Upper lobe of left lung (tissue), 6 donors: ENCODE measurements around the gene TTI1. TPM values are rescaled to one million over a fixed set of nuclear protein-coding genes. Genes with fewer than 3 reads are reported as not detected.

Source experiments
- ATAC-seq, 2 donors: fragments of 200-7000 bp; cut with Tn5 transposase; one replicate each; pipeline ENCODE4 v1.9.1; 2022; ENCODE audit warnings: mild to moderate bottlenecking in 2 of 2, moderate library complexity in 2 of 2; ENCODE audit not compliant: low FRiP score in 2 of 2
- DNase-seq, 2 donors: peaks; one replicate each; pipeline ENCODE4 v3.0.0-alpha.2; 2019 to 2020
- H3K27ac ChIP-seq, 4 donors: fragments of 200-600 bp; sonication (generic); one replicate each; pipeline ENCODE4 v1.5.1; 2016 to 2019
- H3K27me3 ChIP-seq, 4 donors: fragments of 200-600 bp; sonication (generic); one replicate each; pipeline ENCODE4 v1.5.1; 2017 to 2019
- H3K36me3 ChIP-seq, 4 donors: fragments of 200-600 bp; sonication (generic); one replicate each; pipeline ENCODE4 v1.5.1; 2016 to 2019
- H3K4me1 ChIP-seq, 4 donors: fragments of 200-600 bp; sonication (generic); one replicate each; pipeline ENCODE4 v1.5.1; 2018 to 2019
- H3K4me3 ChIP-seq, 4 donors: fragments of 200-600 bp; sonication (generic); one replicate each; pipeline ENCODE4 v1.5.1; 2017 to 2019; ENCODE audit warnings: mild to moderate bottlenecking in 2 of 4, moderate library complexity in 1 of 4
- H3K9me3 ChIP-seq, 4 donors: fragments of 200-600 bp; sonication (generic); one replicate each; pipeline ENCODE4 v1.5.1; 2018 to 2019
- EP300 ChIP-seq, 4 donors: sonication (generic); formaldehyde crosslinking; IDR thresholded peaks; one replicate each; pipeline ENCODE4 v1.5.1; 2017; ENCODE audit warnings: antibody characterized with exemption in 4 of 4, control low read depth in 2 of 4
- POLR2A ChIP-seq, 4 donors: fragments of 450-650 bp; IDR thresholded peaks; one replicate each; pipeline ENCODE4 v1.5.1; 2016 to 2017; ENCODE audit warnings: antibody characterized with exemption in 4 of 4, mild to moderate bottlenecking in 2 of 4
- POLR2AphosphoS5 ChIP-seq, 2 donors: sonication (generic); formaldehyde crosslinking; IDR thresholded peaks; one replicate each; pipeline ENCODE4 v1.5.1; 2017; ENCODE audit warnings: antibody characterized with exemption in 2 of 2
- WGBS, 2 donors: methylation state at CpG; one replicate each; pipeline ENCODE4 v1.1.5; 2017 to 2018; 5-methylcytosine and 5-hydroxymethylcytosine counted together
- total RNA-seq, 6 donors: library from RNA; depleted of rRNA in 4 of 6; stranded (reverse); fragments of >200 nt in 4 of 6; gene quantifications; one replicate each; pipeline versions ENCODE4 v1.1.0 to v1.2.1, GENCODE V29; 2016 to 2021
- TF ChIP-seq, protein P1 (sequence below), 6 experiments: fragments of 450-650 bp in 4 of 6; fragments of 200-600 bp in 2 of 6; sonication (generic) in 2 of 6; IDR thresholded peaks; one replicate each; pipeline ENCODE4 v1.5.1; 2016 to 2019; ENCODE audit warnings: antibody characterized with exemption in 6 of 6
- donor health status: DM: no; HTN: no; CAD: no; lungs with moderate emphysema.
- donor health status: DM: no; HTN: yes; CAD: no; lungs with severe emphysema.

TTI1 gene
- total RNA-seq, 6 donors from 2014 or later: 11.2 to 30.4 (median 15.1) TPM

DNA sequence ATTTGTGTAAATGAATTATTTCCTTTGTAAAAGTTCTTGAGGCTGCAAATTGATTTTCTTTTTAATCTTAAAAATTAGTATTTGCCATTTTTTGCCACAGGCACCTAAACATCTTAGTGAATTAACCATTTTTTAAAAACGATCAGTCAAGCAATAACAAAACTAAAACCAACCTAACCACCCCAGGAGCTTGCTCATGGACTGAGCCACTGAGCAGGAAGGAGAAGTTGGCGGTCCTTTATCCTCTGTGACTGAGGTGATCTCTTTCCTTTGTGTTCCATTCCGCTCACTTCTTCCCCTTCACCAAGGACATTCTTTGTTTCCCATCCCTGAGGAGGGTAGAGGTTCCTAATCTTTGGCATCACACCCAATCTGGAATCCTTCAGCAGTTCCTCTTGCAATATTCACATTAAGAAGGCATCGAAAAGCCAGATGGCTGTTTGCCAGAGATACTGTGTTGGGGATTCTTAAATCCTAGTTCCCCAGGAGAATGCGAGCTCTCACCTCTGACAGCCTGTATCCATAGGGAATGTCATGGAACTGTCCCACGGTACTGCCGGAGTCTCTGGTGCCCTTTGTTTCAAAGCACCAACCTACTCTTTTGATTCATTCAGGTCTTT is 30.8 kb upstream of the TTI1 start:
- H3K27ac ChIP-seq: no peak overlapping the region
- DNase-seq (no peak), ATAC-seq (no peak)
- no peak overlapping the region for H3K4me3 ChIP-seq
- H3K36me3 ChIP-seq: peaks cover 10 to 97% (median 62%) of the 10 kb centered on the region in 4 donors
- no peaks in the 10 kb centered on the region for H3K27me3 ChIP-seq
- peaks cover 2 to 18% (median 9%) of the 10 kb centered on the region in 4 donors for H3K4me1 ChIP-seq
- WGBS, 2 donors: 73 to 83% methylated on average over 7 of the region's 7 CpGs
- H3K9me3 ChIP-seq: no peaks in the 10 kb centered on the region
- TF ChIP-seq, protein P1, sequence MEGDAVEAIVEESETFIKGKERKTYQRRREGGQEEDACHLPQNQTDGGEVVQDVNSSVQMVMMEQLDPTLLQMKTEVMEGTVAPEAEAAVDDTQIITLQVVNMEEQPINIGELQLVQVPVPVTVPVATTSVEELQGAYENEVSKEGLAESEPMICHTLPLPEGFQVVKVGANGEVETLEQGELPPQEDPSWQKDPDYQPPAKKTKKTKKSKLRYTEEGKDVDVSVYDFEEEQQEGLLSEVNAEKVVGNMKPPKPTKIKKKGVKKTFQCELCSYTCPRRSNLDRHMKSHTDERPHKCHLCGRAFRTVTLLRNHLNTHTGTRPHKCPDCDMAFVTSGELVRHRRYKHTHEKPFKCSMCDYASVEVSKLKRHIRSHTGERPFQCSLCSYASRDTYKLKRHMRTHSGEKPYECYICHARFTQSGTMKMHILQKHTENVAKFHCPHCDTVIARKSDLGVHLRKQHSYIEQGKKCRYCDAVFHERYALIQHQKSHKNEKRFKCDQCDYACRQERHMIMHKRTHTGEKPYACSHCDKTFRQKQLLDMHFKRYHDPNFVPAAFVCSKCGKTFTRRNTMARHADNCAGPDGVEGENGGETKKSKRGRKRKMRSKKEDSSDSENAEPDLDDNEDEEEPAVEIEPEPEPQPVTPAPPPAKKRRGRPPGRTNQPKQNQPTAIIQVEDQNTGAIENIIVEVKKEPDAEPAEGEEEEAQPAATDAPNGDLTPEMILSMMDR (IDR thresholded peaks at IDR 0.05): no peak
- TF ChIP-seq POLR2A (IDR thresholded peaks at IDR 0.05) (no peak), EP300 (IDR thresholded peaks at IDR 0.05) (no peak), POLR2AphosphoS5 (IDR thresholded peaks at IDR 0.05) (no peak)

DNA sequence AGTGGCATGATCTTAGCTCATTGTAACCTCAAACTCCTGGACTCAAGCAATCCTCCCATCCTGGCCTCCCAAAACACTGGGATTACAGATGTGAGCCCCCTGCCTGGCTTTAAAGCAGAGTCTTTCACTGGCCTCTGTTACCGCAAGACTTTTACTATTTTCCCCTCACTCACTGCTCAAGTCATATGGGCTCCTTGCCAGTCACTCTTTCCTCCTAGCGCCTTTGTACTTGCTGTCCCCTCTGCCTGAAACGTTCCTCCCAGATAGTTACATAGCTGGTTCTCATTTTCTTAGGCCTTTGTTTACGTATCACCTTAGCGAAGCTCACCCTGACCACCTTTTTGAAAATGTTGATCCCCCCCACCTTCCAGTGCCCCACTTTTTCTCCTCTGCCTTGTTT is 29.6 kb upstream of the TTI1 start:
- peaks cover 10 to 97% (median 63%) of the 10 kb centered on the region in 4 donors for H3K36me3 ChIP-seq
- H3K27me3 ChIP-seq: no peaks in the 10 kb centered on the region
- H3K27ac ChIP-seq: no peak overlapping the region
- ATAC-seq (no peak), DNase-seq (no peak)
- no peak for TF ChIP-seq EP300 (IDR thresholded peaks at IDR 0.05)
- no peak for TF ChIP-seq POLR2A (IDR thresholded peaks at IDR 0.05)
- TF ChIP-seq, protein P1 (IDR thresholded peaks at IDR 0.05): no peak
- TF ChIP-seq POLR2AphosphoS5 (IDR thresholded peaks at IDR 0.05): no peak
- WGBS, 2 donors: 76 to 80% methylated on average over 5 of the region's 5 CpGs
- H3K4me1 ChIP-seq: peaks cover 2 to 18% (median 8%) of the 10 kb centered on the region in 4 donors
- H3K9me3 ChIP-seq: no peaks in the 10 kb centered on the region
- H3K4me3 ChIP-seq: no peak overlapping the region

DNA sequence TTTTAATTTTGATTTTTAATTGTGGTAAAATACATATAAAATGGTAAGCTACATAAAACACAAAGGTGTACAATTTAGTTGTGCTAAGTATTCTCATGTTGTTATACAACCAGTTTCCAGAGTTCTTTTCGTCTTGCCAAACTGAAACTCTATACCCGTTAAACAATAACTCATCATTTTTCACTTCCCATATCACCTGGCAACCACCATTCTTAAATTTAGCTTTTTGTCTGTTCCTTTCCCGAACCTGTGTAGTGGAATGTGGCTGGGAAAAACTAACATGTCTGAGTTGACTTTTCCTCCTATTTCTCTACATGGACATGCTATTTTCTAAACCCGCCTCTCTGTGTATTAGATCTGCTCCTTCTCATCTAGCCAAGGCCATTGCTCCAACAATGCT is 27.9 kb upstream of the TTI1 start:
- TF ChIP-seq, protein P1 (IDR thresholded peaks at IDR 0.05): no peak
- TF ChIP-seq EP300 (IDR thresholded peaks at IDR 0.05) (no peak), POLR2A (IDR thresholded peaks at IDR 0.05) (no peak), POLR2AphosphoS5 (IDR thresholded peaks at IDR 0.05) (no peak)
- H3K27me3 ChIP-seq: no peaks in the 10 kb centered on the region
- DNase-seq (no peak), ATAC-seq (no peak)
- no peaks in the 10 kb centered on the region for H3K9me3 ChIP-seq
- H3K4me3 ChIP-seq: no peak overlapping the region
- peak overlapping the region in 1 of 4 donors; percentile 33 for H3K27ac ChIP-seq
- peaks cover 10 to 88% (median 47%) of the 10 kb centered on the region in 4 donors for H3K36me3 ChIP-seq
- 63 to 69% methylated on average over 4 of the region's 4 CpGs for WGBS, 2 donors
- H3K4me1 ChIP-seq: peaks cover 2 to 20% (median 6%) of the 10 kb centered on the region in 4 donors

DNA sequence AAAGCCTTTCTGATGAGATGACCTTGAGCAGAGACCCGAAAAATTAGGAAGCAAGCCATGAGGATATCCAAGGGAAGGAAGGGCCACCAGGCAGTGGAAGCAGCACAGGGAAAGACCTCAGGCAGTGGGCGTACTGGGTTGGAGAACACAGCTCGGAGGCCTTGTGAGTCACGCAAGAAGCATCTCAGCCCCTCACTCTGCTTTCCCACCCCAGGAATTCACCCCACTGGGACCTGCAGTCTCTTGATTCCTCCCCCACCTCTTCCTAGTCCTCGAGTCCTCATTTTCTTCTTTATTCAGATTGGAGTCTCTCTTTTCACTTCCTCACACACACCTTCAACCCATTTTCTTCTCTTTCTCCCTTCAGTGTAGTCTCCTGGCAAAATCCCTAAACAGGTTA is 27.3 kb upstream of the TTI1 start:
- peak overlapping the region in 1 of 4 donors; percentile 33 for H3K27ac ChIP-seq
- peaks cover 10 to 88% (median 45%) of the 10 kb centered on the region in 4 donors for H3K36me3 ChIP-seq

More for the DNA sequence above, 27.3 kb upstream of the TTI1 start:
- peaks cover 2 to 20% (median 5%) of the 10 kb centered on the region in 4 donors for H3K4me1 ChIP-seq
- H3K4me3 ChIP-seq: no peak overlapping the region
- TF ChIP-seq, protein P1 (IDR thresholded peaks at IDR 0.05): no peak
- no peaks in the 10 kb centered on the region for H3K9me3 ChIP-seq
- ATAC-seq (no peak), DNase-seq (no peak)
- H3K27me3 ChIP-seq: no peaks in the 10 kb centered on the region
- WGBS, 2 donors: 87 to 91% methylated on average over 5 of the region's 5 CpGs
